Measurements from ENCODE around the gene SCYGR1. TPM values are rescaled to one million over a fixed set of nuclear protein-coding genes. Genes with fewer than 3 reads are reported as not detected.

SCYGR1 gene
- total RNA-seq, 4 donors from 2014 or later = not detected

- TF ChIP-seq CTCF (IDR thresholded peaks at IDR 0.05) (no peak), EP300 (IDR thresholded peaks at IDR 0.05) (no peak), POLR2AphosphoS5 (IDR thresholded peaks at IDR 0.05) (no peak), POLR2A (IDR thresholded peaks at IDR 0.05) (no peak)
- WGBS = 95% methylated on average over 2 of the region's 2 CpGs
- Histone ChIP-seq H3K9me3 (no peaks in the 10 kb centered on the region), H3K4me1 (no peaks in the 10 kb centered on the region), H3K36me3 (no peaks in the 10 kb centered on the region), H3K27me3 (no peaks in the 10 kb centered on the region), H3K27ac (no peak overlapping the region), H3K4me3 (no peak overlapping the region)
- DNase-seq (ENCODE audit: low spot score in 2 of 2) = no peak
These were observed 6.7 kb upstream of the SCYGR1 start for GRCh38 chr2:227394401-227394800.

GRCh38 chr2:227390468-227391256 is 2.9 kb upstream of the SCYGR1 start:
- no peak for DNase-seq (ENCODE audit: low spot score in 2 of 2)
- 88% methylated on average over 17 of the region's 17 CpGs for WGBS
- Histone ChIP-seq H3K27me3 (no peaks in the 10 kb centered on the region), H3K4me1 (no peaks in the 10 kb centered on the region), H3K27ac (no peak overlapping the region), H3K9me3 (no peaks in the 10 kb centered on the region), H3K36me3 (no peaks in the 10 kb centered on the region), H3K4me3 (no peak overlapping the region)
- TF ChIP-seq POLR2AphosphoS5 (IDR thresholded peaks at IDR 0.05) (no peak), CTCF (IDR thresholded peaks at IDR 0.05) (no peak), POLR2A (IDR thresholded peaks at IDR 0.05) (no peak)

GRCh38 chr2:227389661-227390060 is 1.9 kb upstream of the SCYGR1 start:
- Histone ChIP-seq H3K4me3 (no peak overlapping the region), H3K4me1 (no peaks in the 10 kb centered on the region), H3K36me3 (no peaks in the 10 kb centered on the region), H3K27me3 (no peaks in the 10 kb centered on the region), H3K27ac (no peak overlapping the region), H3K9me3 (no peaks in the 10 kb centered on the region)
- TF ChIP-seq EP300 (IDR thresholded peaks at IDR 0.05) (no peak), POLR2A (IDR thresholded peaks at IDR 0.05) (no peak), CTCF (IDR thresholded peaks at IDR 0.05) (no peak), POLR2AphosphoS5 (IDR thresholded peaks at IDR 0.05) (no peak)
- WGBS = 86% methylated on average over 7 of the region's 7 CpGs
- no peak for DNase-seq (ENCODE audit: low spot score in 2 of 2)

- no peak for TF ChIP-seq EP300 (IDR thresholded peaks at IDR 0.05)
- TF ChIP-seq POLR2AphosphoS5 (IDR thresholded peaks at IDR 0.05) = no peak
- no peak for TF ChIP-seq POLR2A (IDR thresholded peaks at IDR 0.05)
- no peak for TF ChIP-seq CTCF (IDR thresholded peaks at IDR 0.05)
- no peaks in the 10 kb centered on the region for H3K9me3 ChIP-seq
- 83% methylated on average over 3 of the region's 3 CpGs for WGBS
- no peak overlapping the region for H3K4me3 ChIP-seq
- H3K27me3 ChIP-seq = no peaks in the 10 kb centered on the region
- H3K36me3 ChIP-seq = no peaks in the 10 kb centered on the region
- H3K4me1 ChIP-seq = no peaks in the 10 kb centered on the region
- DNase-seq (ENCODE audit: low spot score in 2 of 2) = no peak
- H3K27ac ChIP-seq = no peak overlapping the region
These were observed 1.5 kb upstream of the SCYGR1 start for GRCh38 chr2:227389231-227389630.

GRCh38 chr2:227388537-227389011 is 825 bp upstream of the SCYGR1 start:
- Histone ChIP-seq H3K27ac (no peak overlapping the region), H3K4me3 (no peak overlapping the region), H3K4me1 (no peaks in the 10 kb centered on the region), H3K9me3 (no peaks in the 10 kb centered on the region), H3K27me3 (no peaks in the 10 kb centered on the region), H3K36me3 (no peaks in the 10 kb centered on the region)
- no peak for DNase-seq (ENCODE audit: low spot score in 2 of 2)
- WGBS = 67% methylated on average over 7 of the region's 7 CpGs
- TF ChIP-seq EP300 (IDR thresholded peaks at IDR 0.05) = no peak
- no peak for TF ChIP-seq POLR2AphosphoS5 (IDR thresholded peaks at IDR 0.05)
- TF ChIP-seq CTCF (IDR thresholded peaks at IDR 0.05) = no peak
- TF ChIP-seq POLR2A (IDR thresholded peaks at IDR 0.05) = no peak

All from suprapubic skin (tissue), 4 donors.